Measurements from ENCODE around the gene SLC24A3. TPM values are rescaled to one million over a fixed set of nuclear protein-coding genes. Genes with fewer than 3 reads are reported as not detected.

Gene SLC24A3
- total and polyA plus RNA-seq, 2 of the 13 experiments (the other 11 are each of a cell fraction or from before 2014, with no cell fraction given) = not detected

DNA sequence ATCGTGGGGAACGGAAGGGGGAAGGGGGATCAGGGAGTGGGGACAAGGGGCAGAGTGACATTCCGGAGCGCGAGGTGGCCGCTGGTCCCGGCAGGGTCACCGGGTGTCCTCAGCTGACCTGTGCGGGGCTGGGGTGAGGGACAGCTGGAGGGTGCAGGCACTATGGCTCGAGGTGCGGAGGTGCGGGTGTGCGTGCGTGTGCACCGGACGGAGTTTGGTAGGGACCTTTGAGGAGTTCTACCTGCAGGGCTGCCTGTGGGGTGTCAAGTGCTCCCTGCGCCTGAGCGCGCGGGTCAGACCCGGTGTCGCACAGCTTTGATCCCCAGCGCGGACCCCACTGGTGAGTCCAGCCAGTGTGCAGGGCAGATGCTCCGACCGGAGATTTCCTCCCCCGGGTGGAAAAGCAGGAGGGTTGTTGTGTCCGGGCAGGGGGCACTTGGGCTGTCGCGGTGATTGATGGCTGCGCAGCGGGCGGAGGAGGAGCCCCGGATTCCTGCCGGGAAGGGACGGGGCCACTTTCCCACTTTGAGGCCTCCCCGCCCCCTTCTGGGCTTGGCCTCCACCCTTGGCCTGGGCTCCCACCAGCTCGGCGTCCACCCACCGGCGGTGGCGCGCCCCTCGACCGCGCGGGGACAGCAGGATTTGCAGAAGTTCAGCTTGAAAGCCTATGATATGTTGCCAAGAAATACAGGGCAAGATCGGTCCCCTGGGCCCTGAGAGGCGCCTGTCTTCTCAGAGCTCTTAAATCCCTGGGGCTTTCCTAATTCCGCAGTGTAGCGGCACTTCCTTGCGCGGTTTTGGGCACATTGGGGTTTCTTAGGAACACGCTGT, 546.3 kb downstream of the SLC24A3 start (continued):
- TF ChIP-seq WIZ (CRISPR knock-in tag; IDR thresholded peaks at IDR 0.05) (no peak), BRCA1 (CRISPR knock-in tag; IDR thresholded peaks at IDR 0.05) (no peak), MTF1 (CRISPR knock-in tag; IDR thresholded peaks at IDR 0.05) (no peak), HDAC6 (IDR thresholded peaks at IDR 0.05; ENCODE audit: low read depth, low read length) (no peak), ZNF782 (CRISPR knock-in tag; IDR thresholded peaks at IDR 0.05; ENCODE audit: borderline replicate concordance) (no peak), ARNT2 (CRISPR knock-in tag; IDR thresholded peaks at IDR 0.05; ENCODE audit: low read depth) (0 out of 2 replicates have a peak, but pooled peaks have one; percentile 23), IRF2 (CRISPR knock-in tag; IDR thresholded peaks at IDR 0.05) (peak; percentile 19; the same call in 1 of the 2 replicates), SP1 (IDR thresholded peaks at IDR 0.05) (no peak), SP1 (CRISPR knock-in tag; IDR thresholded peaks at IDR 0.05) (no peak), MIER3 (CRISPR knock-in tag; IDR thresholded peaks at IDR 0.05; ENCODE audit: borderline replicate concordance) (peak; percentile 40; the same call in 1 of the 2 replicates), MIER2 (CRISPR knock-in tag; IDR thresholded peaks at IDR 0.05) (no peak), BORCS8-MEF2B (CRISPR knock-in tag; IDR thresholded peaks at IDR 0.05) (no peak; the same call in 1 of the 2 replicates), SALL1 (CRISPR knock-in tag; IDR thresholded peaks at IDR 0.05) (peak; percentile 53), ZFYVE20 (CRISPR knock-in tag; IDR thresholded peaks at IDR 0.05; ENCODE audit: borderline replicate concordance, low read depth) (0 out of 2 replicates have a peak, but pooled peaks have one; percentile 13), ZFY (CRISPR knock-in tag; IDR thresholded peaks at IDR 0.05) (peak; percentile 50)
- TF ChIP-seq, protein P1, sequence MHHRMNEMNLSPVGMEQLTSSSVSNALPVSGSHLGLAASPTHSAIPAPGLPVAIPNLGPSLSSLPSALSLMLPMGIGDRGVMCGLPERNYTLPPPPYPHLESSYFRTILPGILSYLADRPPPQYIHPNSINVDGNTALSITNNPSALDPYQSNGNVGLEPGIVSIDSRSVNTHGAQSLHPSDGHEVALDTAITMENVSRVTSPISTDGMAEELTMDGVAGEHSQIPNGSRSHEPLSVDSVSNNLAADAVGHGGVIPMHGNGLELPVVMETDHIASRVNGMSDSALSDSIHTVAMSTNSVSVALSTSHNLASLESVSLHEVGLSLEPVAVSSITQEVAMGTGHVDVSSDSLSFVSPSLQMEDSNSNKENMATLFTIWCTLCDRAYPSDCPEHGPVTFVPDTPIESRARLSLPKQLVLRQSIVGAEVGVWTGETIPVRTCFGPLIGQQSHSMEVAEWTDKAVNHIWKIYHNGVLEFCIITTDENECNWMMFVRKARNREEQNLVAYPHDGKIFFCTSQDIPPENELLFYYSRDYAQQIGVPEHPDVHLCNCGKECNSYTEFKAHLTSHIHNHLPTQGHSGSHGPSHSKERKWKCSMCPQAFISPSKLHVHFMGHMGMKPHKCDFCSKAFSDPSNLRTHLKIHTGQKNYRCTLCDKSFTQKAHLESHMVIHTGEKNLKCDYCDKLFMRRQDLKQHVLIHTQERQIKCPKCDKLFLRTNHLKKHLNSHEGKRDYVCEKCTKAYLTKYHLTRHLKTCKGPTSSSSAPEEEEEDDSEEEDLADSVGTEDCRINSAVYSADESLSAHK (CRISPR knock-in tag; IDR thresholded peaks at IDR 0.05; ENCODE audit: borderline replicate concordance) = no peak
- TF ChIP-seq, protein P2, sequence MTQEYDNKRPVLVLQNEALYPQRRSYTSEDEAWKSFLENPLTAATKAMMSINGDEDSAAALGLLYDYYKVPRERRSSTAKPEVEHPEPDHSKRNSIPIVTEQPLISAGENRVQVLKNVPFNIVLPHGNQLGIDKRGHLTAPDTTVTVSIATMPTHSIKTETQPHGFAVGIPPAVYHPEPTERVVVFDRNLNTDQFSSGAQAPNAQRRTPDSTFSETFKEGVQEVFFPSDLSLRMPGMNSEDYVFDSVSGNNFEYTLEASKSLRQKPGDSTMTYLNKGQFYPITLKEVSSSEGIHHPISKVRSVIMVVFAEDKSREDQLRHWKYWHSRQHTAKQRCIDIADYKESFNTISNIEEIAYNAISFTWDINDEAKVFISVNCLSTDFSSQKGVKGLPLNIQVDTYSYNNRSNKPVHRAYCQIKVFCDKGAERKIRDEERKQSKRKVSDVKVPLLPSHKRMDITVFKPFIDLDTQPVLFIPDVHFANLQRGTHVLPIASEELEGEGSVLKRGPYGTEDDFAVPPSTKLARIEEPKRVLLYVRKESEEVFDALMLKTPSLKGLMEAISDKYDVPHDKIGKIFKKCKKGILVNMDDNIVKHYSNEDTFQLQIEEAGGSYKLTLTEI (CRISPR knock-in tag; conservative IDR thresholded peaks at IDR 0.05) = no peak
- TF ChIP-seq, protein P3, sequence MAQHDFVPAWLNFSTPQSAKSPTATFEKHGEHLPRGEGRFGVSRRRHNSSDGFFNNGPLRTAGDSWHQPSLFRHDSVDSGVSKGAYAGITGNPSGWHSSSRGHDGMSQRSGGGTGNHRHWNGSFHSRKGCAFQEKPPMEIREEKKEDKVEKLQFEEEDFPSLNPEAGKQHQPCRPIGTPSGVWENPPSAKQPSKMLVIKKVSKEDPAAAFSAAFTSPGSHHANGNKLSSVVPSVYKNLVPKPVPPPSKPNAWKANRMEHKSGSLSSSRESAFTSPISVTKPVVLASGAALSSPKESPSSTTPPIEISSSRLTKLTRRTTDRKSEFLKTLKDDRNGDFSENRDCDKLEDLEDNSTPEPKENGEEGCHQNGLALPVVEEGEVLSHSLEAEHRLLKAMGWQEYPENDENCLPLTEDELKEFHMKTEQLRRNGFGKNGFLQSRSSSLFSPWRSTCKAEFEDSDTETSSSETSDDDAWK (CRISPR knock-in tag; IDR thresholded peaks at IDR 0.05) = no peak
- TF ChIP-seq, protein P4, sequence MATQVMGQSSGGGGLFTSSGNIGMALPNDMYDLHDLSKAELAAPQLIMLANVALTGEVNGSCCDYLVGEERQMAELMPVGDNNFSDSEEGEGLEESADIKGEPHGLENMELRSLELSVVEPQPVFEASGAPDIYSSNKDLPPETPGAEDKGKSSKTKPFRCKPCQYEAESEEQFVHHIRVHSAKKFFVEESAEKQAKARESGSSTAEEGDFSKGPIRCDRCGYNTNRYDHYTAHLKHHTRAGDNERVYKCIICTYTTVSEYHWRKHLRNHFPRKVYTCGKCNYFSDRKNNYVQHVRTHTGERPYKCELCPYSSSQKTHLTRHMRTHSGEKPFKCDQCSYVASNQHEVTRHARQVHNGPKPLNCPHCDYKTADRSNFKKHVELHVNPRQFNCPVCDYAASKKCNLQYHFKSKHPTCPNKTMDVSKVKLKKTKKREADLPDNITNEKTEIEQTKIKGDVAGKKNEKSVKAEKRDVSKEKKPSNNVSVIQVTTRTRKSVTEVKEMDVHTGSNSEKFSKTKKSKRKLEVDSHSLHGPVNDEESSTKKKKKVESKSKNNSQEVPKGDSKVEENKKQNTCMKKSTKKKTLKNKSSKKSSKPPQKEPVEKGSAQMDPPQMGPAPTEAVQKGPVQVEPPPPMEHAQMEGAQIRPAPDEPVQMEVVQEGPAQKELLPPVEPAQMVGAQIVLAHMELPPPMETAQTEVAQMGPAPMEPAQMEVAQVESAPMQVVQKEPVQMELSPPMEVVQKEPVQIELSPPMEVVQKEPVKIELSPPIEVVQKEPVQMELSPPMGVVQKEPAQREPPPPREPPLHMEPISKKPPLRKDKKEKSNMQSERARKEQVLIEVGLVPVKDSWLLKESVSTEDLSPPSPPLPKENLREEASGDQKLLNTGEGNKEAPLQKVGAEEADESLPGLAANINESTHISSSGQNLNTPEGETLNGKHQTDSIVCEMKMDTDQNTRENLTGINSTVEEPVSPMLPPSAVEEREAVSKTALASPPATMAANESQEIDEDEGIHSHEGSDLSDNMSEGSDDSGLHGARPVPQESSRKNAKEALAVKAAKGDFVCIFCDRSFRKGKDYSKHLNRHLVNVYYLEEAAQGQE (IDR thresholded peaks at IDR 0.05; ENCODE audit: borderline replicate concordance in 1 of 2, low read depth in 1 of 2, low read length in 2 of 2) = no peak
